GM23338 (cell line): ENCODE measurements around the gene AP4M1.

Source experiments
- CREB1 ChIP-seq: fragments of 250-450 bp; sonication (Bioruptor Pico); IDR thresholded peaks from 2 replicates; pipeline ENCODE4 v1.5.0; 2020; ENCODE audit warnings: low read depth, mild to moderate bottlenecking, moderate library complexity
- CTCF ChIP-seq, 2 experiments: fragments of 200-600 bp in 1 of 2; sonication (generic) in 1 of 2; conservative IDR thresholded peaks; 2 replicates each; pipeline versions ENCODE4 v1.5.1 to v1.6.1; 2016 to 2017; ENCODE audit warnings: antibody characterized with exemption in 2 of 2, low read depth in 2 of 2, mild to moderate bottlenecking in 2 of 2, moderate library complexity in 1 of 2
- EZH2 ChIP-seq: fragments of 200-600 bp; sonication (generic); IDR thresholded peaks from one replicate; pipeline ENCODE4 v1.8.0; 2017; ENCODE audit warnings: antibody characterized with exemption, mild to moderate bottlenecking, low read depth; ENCODE audit not compliant: unreplicated experiment
- EZH2phosphoT487 ChIP-seq: fragments of 200-600 bp; sonication (generic); IDR thresholded peaks from one replicate; pipeline ENCODE4 v1.8.1; 2018; ENCODE audit warnings: antibody characterized with exemption; ENCODE audit not compliant: unreplicated experiment
- JUNB ChIP-seq: IDR thresholded peaks from one replicate; pipeline ENCODE4 v1.6.1; 2016; ENCODE audit warnings: antibody characterized with exemption; ENCODE audit not compliant: unreplicated experiment
- POLR2AphosphoS5 ChIP-seq: IDR thresholded peaks from 2 replicates; pipeline ENCODE4 v1.6.1; 2016; ENCODE audit warnings: antibody characterized with exemption, low read depth
- ZNF114 ChIP-seq: fragments of 250-450 bp; sonication (Bioruptor Pico); IDR thresholded peaks from 2 replicates; pipeline ENCODE4 v1.5.0; 2020; ENCODE audit warnings: mild to moderate bottlenecking, moderate library complexity
- TF ChIP-seq, protein P1 (sequence below): IDR thresholded peaks from one replicate; pipeline ENCODE4 v1.6.1; 2018; ENCODE audit warnings: antibody characterized with exemption; ENCODE audit not compliant: unreplicated experiment

- TF ChIP-seq CTCF (conservative IDR thresholded peaks at IDR 0.05; ENCODE audit: low read depth in 2 of 2), result no peak
- no peak for TF ChIP-seq EZH2phosphoT487
- TF ChIP-seq, protein P1, sequence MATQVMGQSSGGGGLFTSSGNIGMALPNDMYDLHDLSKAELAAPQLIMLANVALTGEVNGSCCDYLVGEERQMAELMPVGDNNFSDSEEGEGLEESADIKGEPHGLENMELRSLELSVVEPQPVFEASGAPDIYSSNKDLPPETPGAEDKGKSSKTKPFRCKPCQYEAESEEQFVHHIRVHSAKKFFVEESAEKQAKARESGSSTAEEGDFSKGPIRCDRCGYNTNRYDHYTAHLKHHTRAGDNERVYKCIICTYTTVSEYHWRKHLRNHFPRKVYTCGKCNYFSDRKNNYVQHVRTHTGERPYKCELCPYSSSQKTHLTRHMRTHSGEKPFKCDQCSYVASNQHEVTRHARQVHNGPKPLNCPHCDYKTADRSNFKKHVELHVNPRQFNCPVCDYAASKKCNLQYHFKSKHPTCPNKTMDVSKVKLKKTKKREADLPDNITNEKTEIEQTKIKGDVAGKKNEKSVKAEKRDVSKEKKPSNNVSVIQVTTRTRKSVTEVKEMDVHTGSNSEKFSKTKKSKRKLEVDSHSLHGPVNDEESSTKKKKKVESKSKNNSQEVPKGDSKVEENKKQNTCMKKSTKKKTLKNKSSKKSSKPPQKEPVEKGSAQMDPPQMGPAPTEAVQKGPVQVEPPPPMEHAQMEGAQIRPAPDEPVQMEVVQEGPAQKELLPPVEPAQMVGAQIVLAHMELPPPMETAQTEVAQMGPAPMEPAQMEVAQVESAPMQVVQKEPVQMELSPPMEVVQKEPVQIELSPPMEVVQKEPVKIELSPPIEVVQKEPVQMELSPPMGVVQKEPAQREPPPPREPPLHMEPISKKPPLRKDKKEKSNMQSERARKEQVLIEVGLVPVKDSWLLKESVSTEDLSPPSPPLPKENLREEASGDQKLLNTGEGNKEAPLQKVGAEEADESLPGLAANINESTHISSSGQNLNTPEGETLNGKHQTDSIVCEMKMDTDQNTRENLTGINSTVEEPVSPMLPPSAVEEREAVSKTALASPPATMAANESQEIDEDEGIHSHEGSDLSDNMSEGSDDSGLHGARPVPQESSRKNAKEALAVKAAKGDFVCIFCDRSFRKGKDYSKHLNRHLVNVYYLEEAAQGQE, result no peak
- TF ChIP-seq EZH2, result no peak
- TF ChIP-seq JUNB, result no peak
- TF ChIP-seq POLR2AphosphoS5, result no peak
- no peak for TF ChIP-seq CREB1 (CRISPR knock-in tag)
- no peak for TF ChIP-seq ZNF114 (CRISPR knock-in tag)
These were observed 19.2 kb downstream of the AP4M1 start for GRCh38 chr7:100120733-100121036.
